DMS79 (cell line): ENCODE data around the gene LRRC15.
A peak's percentile ranks its signal among the peaks of the same experiment; 100 is the strongest.

Experiments used
- DNase-seq: peaks from one replicate; lab custom pipeline; 2025; lab: John Stamatoyannopoulos, UW

LRRC15 gene

DNA sequence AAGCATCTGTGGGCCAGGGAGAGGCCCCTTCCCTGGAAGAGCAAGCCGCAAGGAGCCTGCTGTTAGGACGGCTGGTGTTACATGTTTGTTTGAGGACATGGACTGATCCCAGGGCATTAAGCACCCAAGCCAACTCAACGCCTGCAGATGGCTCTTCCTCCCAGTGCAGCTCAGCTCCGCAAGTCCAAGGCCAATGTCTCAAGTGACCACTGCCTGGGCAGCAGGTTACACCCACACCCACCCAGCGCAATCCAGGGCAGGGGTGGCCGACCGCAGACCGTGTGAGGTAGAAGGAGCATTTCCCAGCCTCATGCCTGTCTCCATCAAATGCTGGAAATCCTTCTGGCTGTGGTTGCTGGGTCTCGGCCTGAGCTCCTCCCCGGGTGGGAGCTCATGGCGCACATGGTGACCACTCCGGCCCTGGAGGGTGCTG lies 15.0 kb upstream of the LRRC15 start:
- no peak for DNase-seq

DNA sequence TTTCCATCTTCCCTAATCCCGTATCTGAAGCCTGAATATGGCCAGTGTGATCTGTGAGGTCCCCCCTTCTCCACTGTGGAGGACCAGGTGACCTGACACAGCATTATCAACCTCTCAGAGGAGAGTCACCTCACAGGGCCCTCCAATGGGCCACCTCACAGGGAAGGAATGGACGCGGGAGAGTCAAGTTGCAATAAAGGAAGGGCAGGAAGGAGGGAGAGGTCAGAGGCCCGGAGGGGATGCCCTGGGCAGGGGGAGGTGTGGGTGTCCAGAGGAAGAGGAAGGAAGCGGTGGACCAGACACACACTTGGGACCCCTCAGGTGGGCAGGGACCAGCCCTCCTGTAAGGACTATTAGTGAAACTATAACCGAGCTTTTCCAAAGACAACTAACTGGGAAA lies 14.6 kb upstream of the LRRC15 start:
- no peak for DNase-seq

DNA sequence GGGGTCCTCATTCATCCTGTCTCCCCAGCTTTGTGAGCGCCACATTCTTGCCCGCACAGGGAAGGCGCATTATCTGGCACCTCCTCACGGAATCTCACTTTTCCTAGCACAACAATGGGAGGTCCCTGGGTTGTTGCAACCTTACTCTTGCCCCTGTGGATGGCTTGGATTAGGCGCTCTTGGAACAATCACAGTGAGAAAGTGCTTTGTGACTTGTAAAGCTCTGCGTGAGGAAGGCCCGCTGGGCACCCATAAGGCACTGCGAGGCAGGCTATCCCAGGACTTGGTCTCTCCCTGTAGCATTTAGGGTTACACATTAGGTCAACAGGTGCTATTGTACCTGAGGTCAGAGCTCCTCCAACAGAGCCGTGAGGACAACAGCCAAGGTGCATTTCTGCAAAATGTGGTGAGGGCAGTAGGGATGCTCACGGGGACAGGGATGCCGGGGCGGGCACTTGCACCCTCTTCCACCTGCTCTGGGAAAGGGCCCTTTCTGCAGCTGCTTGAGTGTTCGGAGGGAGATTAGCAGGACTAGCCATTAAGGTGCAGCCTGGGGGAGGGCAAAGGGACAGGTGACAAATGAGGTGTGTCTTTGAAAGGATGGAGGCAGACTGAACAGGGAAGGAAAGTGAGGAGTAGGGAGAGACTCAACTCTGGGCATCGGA lies 13.9 kb upstream of the LRRC15 start:
- no peak for DNase-seq

DNA sequence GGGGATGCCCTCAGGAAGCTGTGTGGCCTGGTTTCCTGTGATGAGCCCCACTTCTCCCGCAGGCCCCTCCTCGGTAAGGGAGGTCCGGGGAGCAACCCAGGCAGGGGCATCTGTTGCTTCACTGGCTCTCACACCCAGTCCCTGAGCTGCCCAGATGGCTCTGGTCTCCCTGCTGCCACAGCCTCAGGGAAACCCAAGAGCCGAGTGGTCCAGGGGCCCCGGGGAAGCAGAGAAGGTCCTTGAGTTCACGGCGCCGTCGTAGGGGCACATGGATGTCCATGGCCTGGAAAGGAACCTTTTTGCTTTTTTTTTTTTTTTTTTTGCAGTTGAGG lies 13.3 kb upstream of the LRRC15 start:
- no peak for DNase-seq

DNA sequence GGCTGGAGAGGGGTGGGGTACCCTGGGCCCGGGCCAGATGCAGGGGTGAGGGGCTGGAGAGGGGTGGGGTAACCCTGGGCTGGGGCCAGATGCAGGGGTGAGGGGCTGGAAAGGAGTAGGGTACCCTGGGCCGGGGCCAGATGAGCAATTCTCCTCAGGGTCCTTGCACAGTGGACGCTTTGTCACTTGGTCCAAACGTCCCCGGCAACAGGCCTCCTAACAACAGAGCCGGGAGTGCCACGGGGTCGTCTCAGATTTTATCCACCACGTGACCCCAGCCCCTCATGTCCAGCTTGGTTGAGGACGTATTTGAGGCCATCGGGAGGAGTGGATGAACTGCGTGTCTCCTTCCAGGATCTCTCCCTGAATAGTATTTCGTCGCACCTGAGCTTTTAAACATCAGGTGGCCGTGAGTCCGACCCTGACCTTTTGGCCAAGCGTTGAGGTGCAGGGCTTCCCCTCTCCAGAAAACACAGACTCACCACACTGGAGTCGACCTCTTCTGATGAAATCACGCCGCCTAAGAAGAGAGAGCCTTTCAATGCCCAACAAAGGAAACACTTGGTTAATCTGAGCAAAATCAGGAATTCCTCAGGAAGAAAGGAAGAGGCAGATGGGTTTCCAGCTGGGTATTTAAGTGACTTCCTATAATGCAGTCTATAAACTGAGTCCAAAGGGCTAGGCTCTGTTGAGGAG lies 12.8 kb upstream of the LRRC15 start:
- no peak for DNase-seq

DNA sequence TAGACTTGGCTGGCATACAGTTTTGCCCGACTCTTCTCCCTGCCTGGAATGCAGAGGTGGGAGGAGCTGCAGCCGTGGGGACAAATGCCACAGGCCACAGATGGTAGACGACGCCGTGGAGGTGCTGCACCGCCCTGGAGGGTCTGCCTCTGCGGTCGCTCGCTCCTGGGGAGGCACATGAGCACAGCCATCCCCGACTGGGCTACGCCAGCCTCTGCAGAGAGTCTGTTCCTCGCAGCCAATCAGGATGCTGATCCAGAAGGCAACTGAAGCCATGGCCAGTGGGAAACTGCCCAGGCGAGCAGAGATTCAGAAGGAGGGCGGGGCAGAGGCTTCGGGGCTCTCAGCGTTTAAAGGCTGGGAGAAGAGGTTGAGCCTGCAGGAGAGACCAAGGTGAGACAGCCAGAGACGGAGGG lies 11.9 kb upstream of the LRRC15 start:
- DNase-seq, result peak; percentile 51

DNA sequence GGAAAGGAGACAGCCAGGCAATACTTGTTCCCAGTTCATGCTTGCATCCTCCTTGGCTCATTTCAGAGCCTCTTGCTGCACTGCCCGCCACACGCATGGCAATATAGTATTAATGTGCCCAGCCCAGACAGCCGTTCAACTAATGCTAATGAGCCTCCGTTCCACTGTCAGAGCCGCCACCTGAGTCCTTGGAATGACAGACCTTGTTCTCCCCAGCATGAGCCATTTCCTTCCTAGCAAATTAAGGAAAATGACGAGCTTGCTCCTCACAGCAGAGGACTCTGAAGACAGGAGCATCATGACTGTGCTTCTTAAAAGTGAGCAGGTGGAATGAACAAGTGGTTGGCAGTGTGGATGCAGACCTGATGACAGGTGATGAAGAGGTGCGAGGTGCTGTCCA lies 10.8 kb upstream of the LRRC15 start:
- DNase-seq, result no peak

DNA sequence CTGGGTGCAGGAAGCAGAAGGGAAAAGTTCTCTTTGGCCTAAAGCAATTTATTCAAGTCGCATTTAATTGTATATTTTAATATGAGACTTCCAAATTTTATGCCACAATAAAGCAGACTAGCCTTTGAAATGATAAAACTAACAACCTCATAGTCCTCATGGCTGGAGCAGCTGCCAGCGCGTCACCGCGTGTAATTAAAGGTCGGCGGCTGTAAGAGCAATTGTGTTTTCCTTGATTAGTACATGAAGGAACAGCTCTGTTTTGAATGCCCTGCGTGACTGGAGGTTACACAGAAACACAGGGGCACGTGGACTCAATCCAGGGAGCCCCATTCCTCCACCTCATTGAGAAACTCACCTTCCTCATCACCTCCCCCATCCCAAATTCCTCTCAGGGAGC lies 10.1 kb upstream of the LRRC15 start:
- DNase-seq, result no peak

DNA sequence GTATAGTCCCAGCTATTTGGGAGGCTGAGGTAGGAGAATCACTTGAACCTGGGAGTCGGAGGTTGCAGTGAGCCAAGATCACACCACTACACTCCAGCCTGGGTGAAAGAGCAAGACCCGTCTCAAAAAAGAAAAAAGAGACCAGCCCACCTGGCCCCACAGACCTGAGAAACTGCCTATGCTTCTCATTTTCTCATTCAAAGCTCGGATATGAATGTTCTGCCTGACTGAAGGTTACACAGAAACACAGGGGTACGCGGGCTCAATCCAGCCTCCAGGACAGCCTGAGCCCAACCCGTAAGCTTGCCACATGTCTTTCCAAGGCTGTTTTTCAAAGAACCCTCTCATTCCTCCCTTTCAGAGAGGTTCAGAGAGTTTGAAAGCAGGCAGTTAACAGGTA lies 9.7 kb upstream of the LRRC15 start:
- no peak for DNase-seq

DNA sequence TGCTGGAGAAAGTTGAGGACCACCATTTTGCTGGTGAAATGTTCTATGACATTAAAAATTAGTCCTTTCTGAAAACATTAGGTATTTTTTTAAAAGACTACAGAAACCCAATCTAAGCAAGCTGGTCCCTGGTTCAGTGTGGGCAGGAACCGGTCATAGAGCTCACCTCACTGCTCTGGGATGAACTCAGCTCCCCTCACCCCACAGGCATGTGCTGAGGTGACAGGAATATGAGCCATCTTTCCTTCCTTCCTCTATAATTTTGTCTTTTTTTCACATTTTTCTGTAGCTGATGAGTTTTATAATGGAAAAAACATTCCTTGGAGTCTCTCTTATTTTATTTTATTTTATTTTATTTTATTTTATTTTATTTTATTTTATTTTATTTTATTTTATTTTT lies 8.2 kb upstream of the LRRC15 start:
- no peak for DNase-seq

DNA sequence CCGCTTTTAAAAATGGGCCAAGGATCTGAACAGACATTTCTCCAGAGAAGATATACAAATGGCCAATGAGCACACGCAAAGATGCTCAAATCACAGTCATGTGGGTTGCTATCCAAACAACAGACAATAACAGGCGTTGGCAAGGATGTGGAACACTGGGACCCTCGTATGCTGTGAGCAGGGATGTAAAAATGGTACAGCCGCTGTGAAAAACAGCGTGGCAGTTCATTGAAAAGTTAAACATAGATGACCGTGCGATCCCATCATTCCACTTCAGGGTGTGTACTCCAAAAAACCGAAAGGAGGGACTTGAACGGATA lies 6.7 kb upstream of the LRRC15 start:
- DNase-seq, result no peak

DNA sequence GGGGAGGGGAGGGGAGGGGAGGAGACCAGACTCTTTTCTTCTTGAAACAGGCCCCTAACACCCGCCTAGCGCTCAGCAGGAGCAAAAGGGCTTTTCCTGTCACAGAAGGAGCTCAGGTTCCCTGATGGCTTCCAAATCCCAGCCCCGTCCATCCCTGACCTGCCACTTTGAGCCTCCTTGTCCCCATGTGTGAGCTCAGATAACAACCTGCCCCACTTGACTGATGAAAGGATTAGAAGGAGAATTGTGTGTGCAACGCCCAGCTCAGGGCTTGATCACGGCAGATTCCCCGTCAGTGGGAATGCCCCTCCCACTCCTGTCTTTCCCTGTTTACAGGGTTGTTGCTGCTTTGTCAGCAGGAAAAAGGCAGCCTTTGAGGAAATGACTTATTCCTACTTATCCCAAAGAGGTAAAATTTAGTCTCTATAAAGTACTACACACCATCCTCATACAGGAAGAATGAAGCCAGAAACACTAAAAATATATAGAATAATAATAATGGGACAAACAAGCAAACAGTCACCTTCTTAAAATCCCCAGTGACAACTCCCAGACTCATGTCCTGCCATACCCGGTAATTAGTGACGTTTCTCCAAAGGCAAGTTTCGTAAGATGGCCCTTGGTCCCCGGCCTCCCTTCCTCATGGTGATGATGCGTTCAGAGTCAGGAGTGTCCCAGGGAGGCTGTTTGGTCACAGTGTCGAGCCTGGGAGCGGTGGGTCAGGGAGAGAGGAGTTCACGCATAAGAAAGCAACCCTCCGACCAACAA lies 6.1 kb upstream of the LRRC15 start:
- DNase-seq, result peak; percentile 31

DNA sequence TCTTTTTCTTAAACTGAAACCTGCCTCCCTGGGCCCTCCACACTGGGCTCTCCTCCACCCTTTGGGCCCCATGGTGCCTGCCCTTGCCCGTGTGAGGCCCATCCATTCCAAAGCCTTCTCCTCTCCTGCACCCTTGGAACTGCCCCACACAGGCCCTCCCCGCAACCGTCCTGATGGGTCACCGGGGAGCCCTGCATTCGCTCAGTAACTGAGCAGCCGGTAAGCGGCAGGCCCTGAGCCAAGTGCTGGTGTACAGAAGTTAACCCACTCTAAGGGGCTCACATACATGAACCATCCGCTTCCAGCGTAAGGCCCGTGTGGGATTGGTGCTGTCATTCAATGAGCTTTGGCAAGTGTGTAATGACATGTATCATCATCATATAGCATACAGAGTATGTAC lies 5.4 kb upstream of the LRRC15 start:
- no peak for DNase-seq

DNA sequence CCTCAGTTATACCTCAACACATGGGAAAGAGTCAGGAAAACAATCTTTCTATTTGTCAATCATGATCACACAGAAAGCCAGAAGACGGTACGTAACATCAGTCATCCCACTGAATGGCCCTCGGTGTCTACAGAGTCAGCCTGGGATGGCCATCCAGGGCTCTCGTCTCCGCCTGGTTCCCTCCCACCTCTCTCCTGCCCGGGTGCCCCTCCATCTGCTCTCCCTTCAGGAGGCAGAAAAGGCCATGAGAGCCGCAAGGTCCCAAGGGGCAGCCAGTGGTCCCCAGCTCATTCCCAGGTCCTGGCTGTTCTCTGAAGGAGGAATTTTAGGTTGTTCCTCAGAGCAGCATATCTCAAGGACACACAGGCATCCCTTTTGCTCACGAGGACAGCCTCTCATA lies 4.4 kb upstream of the LRRC15 start:
- no peak for DNase-seq

DNA sequence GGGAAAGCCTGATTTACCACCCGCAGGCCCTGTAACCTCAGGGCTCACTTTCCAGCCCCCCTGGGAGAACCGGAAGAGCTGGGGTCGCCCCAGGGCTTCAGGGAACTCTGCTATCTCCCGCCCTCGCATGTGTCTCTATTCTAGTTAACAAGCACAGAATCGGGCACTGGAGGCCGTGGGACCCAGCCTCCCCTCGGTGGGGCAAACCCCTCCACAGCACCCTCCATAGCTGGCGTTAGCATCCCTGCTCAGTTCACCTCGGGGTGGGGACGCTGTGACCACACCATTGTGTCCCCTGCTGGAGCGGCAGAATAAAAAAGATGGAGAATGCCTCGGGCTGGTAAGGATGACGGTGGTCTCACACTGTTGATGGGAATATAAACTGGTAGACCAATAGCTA lies 3.5 kb upstream of the LRRC15 start:
- DNase-seq, result no peak

DNA sequence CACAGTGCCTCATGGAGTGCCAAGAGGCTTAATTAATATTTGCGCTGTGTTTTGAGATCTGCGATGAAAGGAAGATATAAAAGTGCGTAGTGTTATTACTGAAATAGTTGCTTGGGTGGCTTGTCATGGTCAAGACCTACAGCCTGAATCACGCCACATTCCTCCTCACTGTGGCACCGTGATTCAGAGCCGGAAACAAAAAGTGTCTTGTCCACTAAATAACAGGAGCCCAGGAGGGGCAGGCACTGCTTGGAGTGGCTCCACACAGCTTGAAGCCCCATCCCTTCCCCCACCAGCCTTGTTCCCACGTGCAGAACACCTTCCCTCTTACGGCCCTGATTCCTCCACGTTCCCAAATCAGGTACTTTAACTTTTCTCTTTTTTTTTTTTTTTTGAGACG lies 1.2 kb upstream of the LRRC15 start:
- DNase-seq, result no peak

DNA sequence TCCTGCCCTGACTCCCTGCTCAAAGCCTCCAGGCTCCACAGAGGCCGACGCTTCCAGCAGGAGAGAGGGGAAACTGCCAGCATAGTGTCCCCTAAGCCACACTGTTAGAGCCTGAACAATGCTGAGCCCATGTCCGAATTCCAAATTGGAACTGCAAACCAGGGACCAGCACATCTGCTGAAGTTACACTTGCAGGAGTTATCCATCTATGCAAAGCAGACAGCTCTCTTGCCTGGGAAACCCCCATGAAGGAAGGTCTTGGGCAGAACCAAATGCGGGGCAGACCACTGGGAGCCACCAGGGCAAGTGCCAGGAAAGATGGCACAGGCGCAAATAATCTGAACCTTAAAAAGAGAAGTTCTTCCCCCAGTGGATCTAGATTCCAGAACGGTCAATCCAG lies 625 bp downstream of the LRRC15 start:
- no peak for DNase-seq

DNA sequence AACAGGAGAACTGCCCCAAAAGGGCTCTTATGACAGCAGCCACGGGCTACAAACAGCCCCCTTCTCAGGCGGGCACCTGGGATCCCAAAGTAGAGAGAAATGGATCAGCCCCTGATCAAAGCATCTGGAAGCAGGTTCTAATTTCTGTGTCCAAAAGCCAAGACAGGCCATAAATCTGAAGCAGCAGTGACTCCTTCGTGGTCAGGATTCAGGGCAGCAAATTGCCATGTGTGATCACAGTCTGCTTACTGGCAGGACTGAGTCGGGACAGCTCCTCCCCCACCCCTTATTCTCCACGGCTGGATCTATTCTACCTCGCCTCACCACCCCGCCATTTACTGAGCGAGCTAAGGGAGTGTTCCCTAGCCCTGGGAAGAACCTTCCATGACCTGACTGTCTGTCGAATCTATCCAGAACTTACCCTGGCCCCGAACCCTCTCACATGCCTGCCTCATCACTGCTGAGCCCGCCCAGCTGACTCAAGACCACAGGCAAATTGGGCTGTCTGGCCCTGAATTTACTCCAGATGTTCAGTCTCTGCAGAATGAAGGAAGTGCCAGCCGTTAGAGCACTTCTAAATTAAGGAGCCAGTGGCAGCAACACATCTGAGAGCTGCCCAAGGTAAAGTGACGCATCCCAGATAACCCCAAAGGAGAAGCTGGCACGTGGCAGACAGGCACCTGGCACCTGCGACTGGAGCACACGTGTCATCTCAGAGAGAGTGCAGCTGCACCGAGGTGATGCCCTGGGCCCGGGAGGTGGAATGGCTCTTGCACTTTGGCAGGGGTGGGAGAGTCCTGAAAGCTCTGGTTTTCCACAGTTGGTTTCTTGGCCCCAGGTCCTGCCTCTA lies 1.3 kb downstream of the LRRC15 start:
- DNase-seq, result no peak

DNA sequence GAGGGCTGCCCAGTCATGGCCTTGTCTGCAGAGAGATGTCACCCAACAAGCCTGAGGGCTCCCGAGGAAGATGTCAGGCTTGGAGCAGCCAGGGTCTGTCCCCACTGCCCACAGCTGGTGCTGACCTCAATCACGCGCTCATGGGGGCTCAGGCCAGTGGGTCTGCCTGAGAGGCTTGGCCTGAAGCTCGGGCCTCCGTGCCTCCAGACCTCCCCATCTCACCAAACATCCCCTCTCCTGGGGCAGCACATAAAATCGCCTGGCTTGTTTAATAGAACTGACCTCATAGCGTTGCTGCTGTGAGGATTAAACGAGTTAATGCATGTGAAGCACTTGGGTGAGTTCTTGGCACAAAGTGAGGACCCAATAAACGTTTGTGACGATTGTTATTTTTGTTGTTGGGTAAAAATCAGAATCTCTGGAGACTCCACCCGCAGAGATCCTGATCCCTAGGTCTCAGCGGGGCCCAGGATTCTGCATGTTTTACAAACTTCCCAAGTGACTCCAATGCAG lies 3.5 kb downstream of the LRRC15 start:
- no peak for DNase-seq

DNA sequence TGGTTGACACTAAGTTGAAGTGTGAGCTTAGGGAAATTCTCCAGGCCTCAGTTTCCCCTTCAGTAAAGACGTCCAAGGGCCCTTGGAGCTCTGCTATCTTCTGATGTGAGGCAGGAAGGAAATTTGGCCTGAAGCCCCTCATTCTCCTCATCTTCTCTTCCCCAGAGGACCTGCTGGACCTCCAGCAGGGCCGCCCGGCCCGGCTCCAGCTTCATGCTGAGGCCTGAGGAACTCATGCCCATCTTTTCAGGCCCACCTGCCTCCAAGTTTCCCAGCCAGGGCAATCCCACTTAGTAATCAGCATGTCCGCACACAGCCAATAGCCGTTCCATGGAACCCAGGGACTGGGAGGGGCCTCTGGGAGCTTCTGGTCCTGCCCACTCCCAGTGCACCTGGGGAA lies 4.0 kb downstream of the LRRC15 start:
- DNase-seq, result no peak

DNA sequence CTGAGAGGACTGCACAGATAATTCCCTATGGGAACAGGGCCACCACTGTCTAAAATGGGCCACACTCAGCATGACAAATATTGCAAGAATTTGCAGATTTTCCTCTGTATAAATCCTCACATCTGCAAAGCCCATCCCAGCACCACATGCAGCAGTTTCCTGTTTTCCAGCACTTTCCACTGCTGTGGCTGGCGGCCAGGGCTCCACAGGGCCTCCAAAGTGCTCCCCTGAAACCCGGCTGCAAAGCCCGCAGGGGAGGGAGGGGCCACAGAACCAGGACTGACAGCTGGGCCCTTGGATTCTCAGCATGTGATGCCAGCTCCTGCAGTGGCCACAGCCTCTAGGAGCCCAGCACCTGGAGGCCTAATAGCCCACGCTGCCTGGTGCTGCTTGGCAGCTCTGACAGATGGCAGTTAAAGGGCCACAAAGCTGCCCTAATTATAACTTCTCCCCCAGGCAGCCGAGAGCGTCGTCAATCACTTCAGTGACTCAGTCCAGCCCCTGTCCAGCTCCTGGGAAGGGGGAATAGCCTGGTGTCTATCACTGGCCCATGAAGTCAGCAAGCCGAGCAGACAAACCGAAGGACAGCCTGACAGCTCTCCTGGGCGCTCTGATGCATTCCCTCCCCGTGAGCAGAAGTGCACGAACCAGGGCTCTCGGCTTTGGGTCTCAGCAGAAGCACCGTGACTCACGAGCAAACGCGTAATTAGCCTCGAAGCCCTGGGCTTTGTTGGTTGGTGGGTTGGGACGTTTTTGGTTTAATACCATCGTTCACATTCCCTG lies 4.7 kb downstream of the LRRC15 start:
- peak; percentile 67 for DNase-seq

DNA sequence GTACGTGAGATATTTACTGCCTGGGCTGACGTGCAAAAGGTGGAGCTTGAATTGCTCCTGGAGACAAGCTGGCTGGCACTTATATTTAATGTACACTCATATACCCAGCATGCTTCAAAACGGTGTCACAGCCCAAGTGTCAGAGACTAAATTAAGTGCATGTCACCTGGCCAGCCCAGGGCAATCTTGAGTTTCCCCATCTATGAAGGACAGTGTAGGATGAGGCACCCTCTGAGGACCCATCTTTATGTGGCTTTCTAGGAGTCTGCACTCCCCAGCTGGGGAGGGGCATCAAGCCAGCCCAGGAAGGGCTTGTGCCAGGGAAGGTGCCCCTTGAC lies 5.3 kb downstream of the LRRC15 start:
- DNase-seq, result no peak
